Large intestine (tissue), 3 donors: ENCODE measurements around the gene INCA1. TPM values are rescaled to one million over a fixed set of nuclear protein-coding genes. Genes with fewer than 3 reads are reported as not detected.

ENCODE experiments used
- DNase-seq, 2 donors: peaks; one replicate each; pipeline versions ENCODE4 v3.0.0 to v3.0.0-alpha.2; 2013
- H3K27ac ChIP-seq: one replicate; pipeline ENCODE4 v1.5.1; 2013; ENCODE audit warnings: low read length
- H3K27me3 ChIP-seq: 2 replicates; pipeline ENCODE4 v1.6.1; 2013; ENCODE audit warnings: low read length; ENCODE audit not compliant: control insufficient read depth, insufficient read depth
- H3K36me3 ChIP-seq: 2 replicates; pipeline ENCODE4 v1.6.1; 2013; ENCODE audit warnings: low read length; ENCODE audit not compliant: control insufficient read depth, insufficient read depth
- H3K4me1 ChIP-seq: one replicate; pipeline ENCODE4 v1.6.1; 2013; ENCODE audit warnings: low read length; ENCODE audit not compliant: control insufficient read depth, insufficient read depth
- H3K4me3 ChIP-seq: one replicate; pipeline ENCODE4 v1.5.1; 2013; ENCODE audit warnings: low read length
- H3K9me3 ChIP-seq: one replicate; pipeline ENCODE4 v1.6.1; 2013; ENCODE audit warnings: mild to moderate bottlenecking, low read depth, low read length, moderate library complexity; ENCODE audit not compliant: control insufficient read depth
- WGBS: methylation state at CpG from one replicate; pipeline ENCODE4 v1.1.5; 2013; ENCODE audit warnings: low lambda C conversion rate; ENCODE audit not compliant: insufficient coverage; 5-methylcytosine and 5-hydroxymethylcytosine counted together
- polyA plus RNA-seq: library from polyadenylated mRNA; unstranded; fragments of 120-200 nt; gene quantifications from one replicate; pipeline ENCODE4 v1.2.1, GENCODE V29; 2013

The INCA1 gene
- polyA plus RNA-seq, 1 donor: 4.6 TPM

DNA sequence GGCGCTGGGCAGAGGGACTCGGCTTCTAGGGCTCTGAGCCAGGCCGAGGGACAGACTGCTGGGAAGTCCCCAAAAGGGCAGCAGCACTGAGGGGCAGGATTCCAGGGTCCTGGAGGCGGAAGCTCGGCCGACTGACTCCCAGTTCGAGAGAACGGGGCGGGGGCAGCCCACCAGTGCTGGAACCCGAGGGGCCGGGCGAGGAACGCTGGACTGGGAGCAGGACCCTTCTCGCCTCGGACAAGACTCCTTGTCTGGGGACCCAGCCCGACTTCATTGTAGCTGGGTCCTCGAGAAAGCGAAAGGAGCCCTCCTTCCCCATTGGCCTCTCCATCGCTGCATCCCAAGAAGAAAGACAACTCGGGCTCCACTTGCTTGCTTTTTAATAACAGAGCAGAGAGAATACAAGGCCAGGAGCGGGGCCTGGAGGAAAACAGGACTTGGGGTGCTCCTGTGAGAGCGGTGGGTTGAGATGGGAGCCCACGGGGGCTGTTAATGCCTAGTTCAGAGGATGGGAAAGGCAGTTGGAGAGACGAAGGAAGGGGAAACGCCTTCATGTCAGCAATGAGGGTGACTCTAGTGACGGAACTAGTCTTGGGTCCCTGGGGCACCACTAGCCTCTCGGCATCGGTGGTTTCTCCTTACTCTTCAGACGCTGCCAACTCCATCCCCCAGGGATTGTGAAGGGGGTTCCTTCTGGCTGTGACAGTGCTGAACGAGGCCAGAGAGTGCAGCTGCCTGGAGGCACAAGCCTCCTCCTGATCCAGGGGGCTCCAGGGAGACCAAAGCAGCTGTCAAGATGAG, 9.4 kb downstream of the INCA1 start:
- peak overlapping the region; percentile 96 for H3K4me3 ChIP-seq
- no peaks in the 10 kb centered on the region for H3K9me3 ChIP-seq
- H3K4me1 ChIP-seq: peaks cover 21% of the 10 kb centered on the region
- no CpG with 5 or more reads among the region's 30 CpGs for WGBS
- peak overlapping the region; percentile 87 for H3K27ac ChIP-seq
- no peaks in the 10 kb centered on the region for H3K27me3 ChIP-seq
- H3K36me3 ChIP-seq: peaks cover 5% of the 10 kb centered on the region
- DNase-seq: no peak

GRCh38 chr17:4986951-4987766, 10.2 kb downstream of the INCA1 start, which contains the start of gene CAMTA2:
Gene CAMTA2, minus strand, starts transcription at chr17:4987675. Its CDS starts 1,453 bp downstream, at chr17:4986222.
- no peaks in the 10 kb centered on the region for H3K27me3 ChIP-seq
- DNase-seq: peak; percentile 68 to 89
- H3K4me1 ChIP-seq: peaks cover 21% of the 10 kb centered on the region
- no CpG with 5 or more reads among the region's 78 CpGs for WGBS
- peak within 1 kb of the TSS; percentile 87 for H3K27ac ChIP-seq
- H3K4me3 ChIP-seq: peak within 1 kb of the TSS; percentile 96
- peaks cover 8% of the 10 kb centered on the region for H3K36me3 ChIP-seq
- no peaks in the 10 kb centered on the region for H3K9me3 ChIP-seq

DNA sequence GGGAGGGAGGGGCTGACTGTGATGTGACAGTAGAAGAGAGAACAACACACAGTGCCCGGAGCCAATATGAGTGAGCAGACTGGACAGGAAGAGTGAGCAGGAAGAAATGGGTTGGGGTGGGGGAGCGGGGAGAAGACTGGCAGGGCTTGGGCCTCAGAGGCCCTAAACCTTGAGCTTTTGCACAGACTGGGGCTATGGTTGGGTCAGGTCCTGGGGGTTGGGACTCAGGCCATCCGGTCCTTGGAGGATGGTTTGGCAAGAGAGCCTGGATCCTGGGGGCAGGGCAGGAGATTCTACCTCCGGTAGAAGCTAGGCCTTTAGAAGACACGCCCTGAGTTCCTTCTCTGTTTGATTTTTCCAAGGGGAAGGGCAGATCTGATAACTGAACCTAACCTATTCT, 10.9 kb downstream of the INCA1 start:
- Histone ChIP-seq H3K9me3 (no peaks in the 10 kb centered on the region), H3K27ac (peak overlapping the region; percentile 87), H3K27me3 (no peaks in the 10 kb centered on the region), H3K36me3 (peaks cover 13% of the 10 kb centered on the region), H3K4me1 (peaks cover 21% of the 10 kb centered on the region), H3K4me3 (peak overlapping the region; percentile 96)
- no peak for DNase-seq
- no CpG with 5 or more reads among the region's 5 CpGs for WGBS

- H3K27ac ChIP-seq: no peak overlapping the region
- H3K4me1 ChIP-seq: peaks cover 11% of the 10 kb centered on the region
These were observed 15.0 kb downstream of the INCA1 start for GRCh38 chr17:4982305-4982704.

GRCh38 chr17:4980644-4981216, 16.6 kb downstream of the INCA1 start:
- H3K9me3 ChIP-seq: no peaks in the 10 kb centered on the region
- no peaks in the 10 kb centered on the region for H3K27me3 ChIP-seq
- H3K4me1 ChIP-seq: peaks cover under 1% of the 10 kb centered on the region
- H3K4me3 ChIP-seq: no peak overlapping the region
- 20% methylated on average over 1 of the region's 6 CpGs for WGBS
- H3K27ac ChIP-seq: no peak overlapping the region
- peaks cover 57% of the 10 kb centered on the region for H3K36me3 ChIP-seq
- DNase-seq: peak in 1 of 2 donors; percentile 46

More at GRCh38 chr17:4982305-4982704, 15.0 kb downstream of the INCA1 start:
- DNase-seq: no peak
- no CpG with 5 or more reads among the region's 5 CpGs for WGBS
- H3K36me3 ChIP-seq: peaks cover 48% of the 10 kb centered on the region
- no peaks in the 10 kb centered on the region for H3K27me3 ChIP-seq
- H3K9me3 ChIP-seq: no peaks in the 10 kb centered on the region
- no peak overlapping the region for H3K4me3 ChIP-seq

GRCh38 chr17:4978726-4979125, 18.6 kb downstream of the INCA1 start:
- Histone ChIP-seq H3K4me3 (no peak overlapping the region), H3K27ac (no peak overlapping the region), H3K4me1 (no peaks in the 10 kb centered on the region), H3K36me3 (peaks cover 70% of the 10 kb centered on the region), H3K9me3 (no peaks in the 10 kb centered on the region), H3K27me3 (no peaks in the 10 kb centered on the region)
- no peak for DNase-seq

DNA sequence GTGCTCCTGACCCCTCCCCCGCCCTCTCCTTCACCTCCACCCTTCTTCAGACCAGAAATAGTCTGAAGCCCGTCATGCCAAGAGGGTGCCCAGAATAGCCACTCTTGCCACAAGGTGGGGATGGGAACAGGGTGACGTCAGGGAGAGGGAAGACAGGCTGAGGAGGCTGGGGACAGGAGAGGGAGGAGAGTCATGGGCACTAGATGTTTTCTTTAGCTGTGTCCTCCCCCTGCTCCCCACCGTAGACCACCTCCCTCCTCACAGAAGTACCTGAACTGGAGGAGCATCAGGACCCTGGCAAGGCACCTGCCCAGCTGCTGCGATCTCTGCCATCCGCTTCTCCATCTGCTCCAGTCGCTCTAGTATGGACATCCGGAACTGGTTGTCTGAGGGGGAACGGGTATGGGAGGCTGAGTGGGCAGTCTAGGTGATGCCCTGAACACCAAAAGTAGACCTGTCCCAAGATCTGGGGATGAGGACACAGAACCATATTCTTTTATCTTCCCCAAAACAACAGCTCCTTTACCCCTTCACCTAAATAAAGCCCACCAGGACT, 23.1 kb downstream of the INCA1 start:
- Histone ChIP-seq H3K9me3 (no peaks in the 10 kb centered on the region), H3K27me3 (no peaks in the 10 kb centered on the region), H3K36me3 (peaks cover 84% of the 10 kb centered on the region), H3K4me3 (no peak overlapping the region), H3K27ac (no peak overlapping the region), H3K4me1 (peaks cover 11% of the 10 kb centered on the region)
- no peak for DNase-seq
- WGBS: no CpG with 5 or more reads among the region's 9 CpGs

- Histone ChIP-seq H3K27me3 (no peaks in the 10 kb centered on the region), H3K9me3 (no peaks in the 10 kb centered on the region), H3K4me1 (peaks cover 18% of the 10 kb centered on the region), H3K36me3 (peaks cover 82% of the 10 kb centered on the region), H3K27ac (no peak overlapping the region), H3K4me3 (no peak overlapping the region)
- no CpG with 5 or more reads among the region's 10 CpGs for WGBS
- DNase-seq: no peak
These were observed 23.8 kb downstream of the INCA1 start for GRCh38 chr17:4973256-4974114.

GRCh38 chr17:4972752-4973151, 24.6 kb downstream of the INCA1 start:
- Histone ChIP-seq H3K4me3 (no peak overlapping the region), H3K27me3 (no peaks in the 10 kb centered on the region), H3K9me3 (no peaks in the 10 kb centered on the region), H3K4me1 (peaks cover 21% of the 10 kb centered on the region), H3K27ac (no peak overlapping the region), H3K36me3 (peaks cover 74% of the 10 kb centered on the region)
- DNase-seq: no peak
- no CpG with 5 or more reads among the region's 12 CpGs for WGBS
